ENCODE measurements around the gene ANAPC15.
A peak's percentile ranks its signal among the peaks of the same experiment; 100 is the strongest.

The ANAPC15 gene

GRCh38 chr11:72085621-72086351, 26.7 kb downstream of the ANAPC15 start:
- no peak for DNase-seq (ENCODE audit: low spot score)

GRCh38 chr11:72084965-72085364, 27.5 kb downstream of the ANAPC15 start:
- no peak for DNase-seq (ENCODE audit: low spot score)

DNA sequence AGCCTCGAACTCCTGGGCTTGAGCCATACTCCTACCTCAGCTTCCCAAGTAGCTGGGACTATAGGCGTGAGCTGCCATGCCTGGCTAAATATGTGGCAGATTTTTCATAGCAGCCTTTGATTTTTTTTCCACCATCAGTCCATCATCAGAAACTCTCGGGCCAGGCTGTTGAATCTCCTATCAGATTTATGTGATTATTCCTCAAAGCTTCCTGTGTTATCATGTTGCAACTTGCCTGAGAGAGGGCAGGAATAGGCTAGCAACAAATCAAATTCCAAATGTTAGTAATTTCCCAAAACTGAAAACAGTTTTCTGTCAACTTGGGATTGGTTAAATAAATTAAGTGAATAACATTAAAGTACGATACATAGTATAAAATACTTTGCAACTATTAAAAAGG, 28.4 kb downstream of the ANAPC15 start:
- DNase-seq (ENCODE audit: low spot score) = no peak

- no peak for DNase-seq (ENCODE audit: low spot score)
Observed at GRCh38 chr11:72083414-72083813, 29.1 kb downstream of the ANAPC15 start.

GRCh38 chr11:72081821-72082453, 30.6 kb downstream of the ANAPC15 start:
- no peak for DNase-seq (ENCODE audit: low spot score)

DNA sequence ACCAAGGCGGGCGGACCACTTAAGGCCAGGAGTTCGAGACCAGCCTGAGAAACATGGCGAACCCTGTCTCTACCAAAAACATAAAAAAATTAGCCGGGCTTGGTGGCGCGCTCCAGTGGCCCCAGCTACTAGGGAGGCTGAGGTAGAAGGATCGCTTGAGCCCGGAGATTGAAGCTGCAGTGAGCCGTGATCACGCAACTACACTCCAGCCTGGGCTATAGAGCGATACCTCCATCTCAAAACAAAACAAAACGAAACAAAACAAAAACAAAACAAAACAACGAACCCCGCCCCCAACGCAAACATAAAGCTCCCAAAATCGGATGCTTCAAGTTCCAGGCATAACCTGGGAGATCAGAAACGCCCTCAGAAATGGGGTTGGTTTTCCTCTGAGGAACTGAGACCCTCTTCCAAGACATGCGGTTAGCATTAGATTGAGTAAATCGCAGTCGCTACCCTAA, 31.3 kb downstream of the ANAPC15 start:
- DNase-seq (ENCODE audit: low spot score) = no peak

GRCh38 chr11:72080326-72081183, 31.9 kb downstream of the ANAPC15 start, which contains the start of the genes LRRC51 and NUMA1:
Gene LRRC51 (plus strand): TSS chr11:72080850. CDS start chr11:72089084, 8,234 bp downstream.
Gene NUMA1 (minus strand): TSS chr11:72080542. CDS start chr11:72035943, 44,599 bp downstream.
- peak; percentile 99 for DNase-seq (ENCODE audit: low spot score)

DNA sequence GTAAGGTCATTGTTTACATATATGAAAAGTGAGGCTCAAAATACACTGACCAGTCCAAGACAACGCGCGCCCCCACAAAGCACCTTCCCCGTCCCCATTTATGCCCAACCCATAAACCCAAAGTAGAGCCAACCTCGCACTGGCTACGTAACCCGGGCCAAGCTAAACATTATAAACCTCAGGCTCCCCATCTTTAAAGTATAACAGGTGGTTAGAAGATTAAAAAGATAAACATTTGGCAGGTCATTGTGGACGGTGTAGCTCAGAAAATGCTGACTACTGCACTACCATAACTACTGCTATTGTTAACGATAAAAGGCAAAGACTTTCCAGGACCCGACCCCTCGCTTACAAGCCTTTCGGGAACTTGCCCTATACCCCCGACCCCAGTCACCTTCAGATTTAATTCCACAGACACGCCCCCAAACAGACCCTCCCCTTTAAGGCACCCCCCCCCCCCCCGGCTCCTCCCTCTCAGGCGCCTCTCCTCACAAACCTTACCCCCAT, 32.6 kb downstream of the ANAPC15 start:
- peak; percentile 47 for DNase-seq (ENCODE audit: low spot score)

DNA sequence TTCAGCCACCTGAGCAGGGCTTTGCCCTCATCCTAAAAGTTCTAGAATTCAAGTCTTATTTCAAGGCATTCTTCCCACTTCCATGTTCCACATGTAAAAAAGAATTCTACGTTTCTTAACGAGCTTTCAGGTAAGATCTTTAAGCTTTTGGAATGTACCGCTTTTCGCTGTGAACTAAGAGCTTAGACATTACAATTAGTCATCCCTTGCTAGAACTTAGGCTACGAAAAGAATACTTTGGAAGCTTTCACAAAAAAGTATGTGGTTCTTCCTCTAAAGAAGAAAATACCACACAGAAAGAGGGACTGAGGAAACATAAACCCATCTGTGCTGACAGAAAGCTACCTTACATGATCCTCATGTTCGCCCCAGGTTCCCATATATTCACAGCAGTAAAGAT, 34.0 kb downstream of the ANAPC15 start:
- DNase-seq (ENCODE audit: low spot score) = no peak

- no peak for DNase-seq (ENCODE audit: low spot score)
Observed at GRCh38 chr11:72075756-72076155, 36.7 kb downstream of the ANAPC15 start.

GRCh38 chr11:72075109-72075508, 37.4 kb downstream of the ANAPC15 start:
- DNase-seq (ENCODE audit: low spot score) = no peak

DNA sequence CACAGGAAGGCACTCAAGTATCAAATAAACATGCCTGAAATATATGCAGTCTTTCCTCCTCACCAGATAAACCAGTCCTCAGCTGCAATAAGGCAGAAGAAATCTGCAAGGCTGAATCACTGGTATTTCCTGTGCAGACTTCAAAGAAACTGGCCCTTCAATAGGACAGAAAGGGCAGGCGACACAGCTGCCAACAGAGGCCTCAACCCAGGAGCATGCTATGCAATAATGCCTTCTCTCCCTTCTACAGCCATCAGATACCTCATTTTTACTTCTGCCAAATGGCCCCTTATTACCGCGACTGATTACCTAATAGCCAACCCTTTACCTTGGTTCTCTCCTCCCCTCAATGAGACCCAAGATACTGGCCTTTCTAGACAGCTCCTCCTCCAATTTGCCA, 40.1 kb downstream of the ANAPC15 start:
- DNase-seq (ENCODE audit: low spot score) = no peak

DNA sequence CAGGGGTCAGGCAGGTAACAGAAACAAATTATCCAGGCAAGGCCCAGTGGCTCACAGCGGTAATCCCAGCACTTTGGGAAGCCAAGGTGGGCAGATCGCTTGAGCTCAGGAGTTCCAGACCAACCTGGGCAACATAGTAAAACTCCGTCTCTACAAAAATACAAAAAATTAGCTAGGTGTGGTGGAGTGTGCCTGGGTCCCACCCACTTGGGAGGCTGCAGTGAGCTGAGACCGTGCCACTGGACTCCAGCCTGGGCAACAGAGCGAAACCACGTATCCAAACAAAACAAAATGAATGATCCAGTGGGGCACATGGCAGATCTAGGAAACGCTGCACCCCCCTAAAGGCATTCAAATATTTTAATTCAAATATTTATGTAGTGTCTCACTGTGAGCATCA, 42.0 kb downstream of the ANAPC15 start:
- no peak for DNase-seq (ENCODE audit: low spot score)

- DNase-seq (ENCODE audit: low spot score) = peak; percentile 69
Observed at GRCh38 chr11:72069787-72070251, 42.7 kb downstream of the ANAPC15 start.

- DNase-seq (ENCODE audit: low spot score) = no peak
Observed at GRCh38 chr11:72069200-72069599, 43.3 kb downstream of the ANAPC15 start.

DNA sequence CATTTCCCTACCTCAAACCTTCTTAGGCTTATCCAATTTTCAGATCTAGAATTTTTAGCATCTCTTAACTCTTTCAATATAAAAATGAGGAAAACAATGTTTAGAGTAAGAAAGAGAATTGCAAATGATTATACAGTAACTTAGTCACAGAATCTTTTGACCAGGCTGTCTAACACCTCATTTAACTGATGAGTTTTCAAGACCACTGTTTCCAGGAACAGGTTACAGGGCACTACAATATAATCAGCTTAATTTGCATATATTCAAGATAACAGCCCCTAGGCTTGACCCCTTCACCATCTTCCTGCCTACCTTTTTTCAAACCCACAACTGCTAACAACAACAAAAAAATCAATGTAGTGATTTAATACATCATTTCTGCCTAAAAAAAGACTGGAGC, 44.8 kb downstream of the ANAPC15 start:
- DNase-seq (ENCODE audit: low spot score) = no peak

- no peak for DNase-seq (ENCODE audit: low spot score)
Observed at GRCh38 chr11:72067266-72067665, 45.2 kb downstream of the ANAPC15 start.

DNA sequence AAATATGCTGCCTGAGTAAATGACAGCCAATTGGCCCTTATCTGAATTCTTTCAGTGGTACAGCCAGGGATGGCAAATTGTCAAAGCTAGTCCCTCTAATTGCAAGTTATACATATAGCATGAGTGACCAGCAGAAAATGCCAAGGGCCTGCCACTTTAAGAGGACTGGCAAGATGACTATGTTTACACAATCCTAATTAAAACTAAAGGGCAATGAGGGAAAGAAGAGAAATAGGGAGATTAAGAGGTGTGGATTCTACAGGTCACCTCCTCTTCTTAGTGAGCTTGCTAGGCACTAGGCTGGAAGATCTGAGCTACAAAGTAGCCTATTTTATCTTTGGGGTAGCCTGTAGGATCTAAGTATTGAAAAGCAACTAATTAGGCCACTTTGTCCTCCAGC, 45.6 kb downstream of the ANAPC15 start:
- no peak for DNase-seq (ENCODE audit: low spot score)

DNA sequence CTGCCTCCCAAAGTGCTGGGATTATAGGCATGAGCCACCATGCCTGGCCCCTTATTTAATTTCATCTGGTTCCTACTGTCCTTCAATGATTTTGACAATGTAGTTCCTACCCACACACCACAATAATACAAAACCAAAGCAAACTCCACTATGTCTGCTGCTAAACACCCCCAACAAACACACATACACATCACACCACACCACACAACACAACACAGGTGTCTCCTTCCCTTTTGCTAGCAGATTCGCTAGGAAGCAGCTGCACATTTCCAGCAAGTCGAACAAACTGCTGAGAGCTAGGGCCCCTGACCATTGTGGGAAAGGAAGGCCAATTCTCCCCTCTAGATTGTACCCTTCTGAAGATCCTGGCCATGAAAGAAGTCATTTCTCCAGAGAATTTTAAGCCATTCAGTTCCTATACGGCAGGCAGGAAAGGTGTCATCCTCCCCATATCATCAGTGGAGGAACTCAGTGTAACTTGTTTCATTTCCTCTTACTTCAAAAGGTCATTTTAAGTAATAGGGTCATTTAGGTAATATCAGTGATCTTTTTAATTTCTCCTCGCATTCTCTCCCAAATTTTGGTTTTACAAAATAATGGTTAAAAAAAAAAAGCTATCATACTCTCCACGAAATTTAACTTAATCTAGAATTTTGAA, 50.6 kb downstream of the ANAPC15 start:
- no peak for DNase-seq (ENCODE audit: low spot score)
